Stimulated activated CD4-positive, alpha-beta T cell treated with anti-CD3 and anti-CD28 coated beads, Interleukin-4, amount 100 ng/mL, for 1 hour (primary cell): ENCODE measurements around the gene ZNF621.

Experiments
- DNase-seq: peaks from one replicate; pipeline ENCODE4 v3.0.0-alpha.2; 2020

The ZNF621 gene

GRCh38 chr3:40524568-40525285 is at the start of gene ZNF621:
ZNF621 (plus strand) TSS chr3:40524960; CDS start chr3:40525841, 881 bp downstream.
- DNase-seq, result peak; percentile 83

GRCh38 chr3:40476478-40477470 is 48.0 kb upstream of the ZNF621 start, which contains the start of gene ZNF619:
ZNF619 (plus strand) TSS chr3:40477122; CDS start chr3:40477980, 858 bp downstream.
- DNase-seq, result peak; percentile 54

DNA sequence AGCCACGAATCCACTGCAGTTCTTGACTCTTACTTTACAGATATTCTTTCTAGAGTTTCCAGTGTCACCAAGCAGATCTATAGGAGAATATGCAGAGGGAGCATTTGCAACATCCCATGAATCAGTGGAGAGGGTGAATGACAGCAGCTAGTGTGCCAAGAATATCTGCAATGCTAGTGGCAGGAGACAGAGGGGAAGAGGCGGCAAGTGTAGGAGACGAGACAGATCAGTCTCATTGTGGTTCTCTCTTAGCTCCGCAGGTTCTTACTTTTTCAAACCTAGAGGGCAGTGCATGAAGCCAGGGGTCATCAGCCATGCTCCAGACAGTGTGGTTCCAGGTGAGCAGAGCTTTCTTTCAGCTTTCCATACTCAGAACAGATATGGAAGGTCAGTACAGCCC is 47.1 kb upstream of the ZNF621 start:
- DNase-seq, result no peak

- DNase-seq, result no peak
These were observed 37.6 kb upstream of the ZNF621 start for GRCh38 chr3:40487172-40487571.

- no peak for DNase-seq
These were observed 33.8 kb upstream of the ZNF621 start for GRCh38 chr3:40490916-40491315.

DNA sequence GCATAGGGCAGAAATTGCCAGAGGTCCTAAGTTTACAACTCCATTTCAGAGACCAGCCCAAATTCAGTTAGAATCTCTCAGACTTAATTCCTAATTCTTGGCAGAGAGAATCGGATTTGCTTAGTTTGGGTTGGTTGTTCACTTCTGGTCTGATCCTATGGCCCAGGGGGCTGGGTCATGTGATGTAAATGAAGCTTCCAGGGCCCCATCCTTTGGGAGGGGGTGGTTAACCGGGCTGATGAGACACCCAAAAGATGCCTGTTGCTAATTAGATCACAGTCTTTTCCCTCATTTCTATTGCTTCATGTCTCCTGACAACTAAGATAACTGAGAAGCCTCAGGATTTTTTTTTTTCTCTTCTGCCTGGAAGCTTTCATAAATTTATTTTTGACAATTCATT is 30.1 kb upstream of the ZNF621 start:
- no peak for DNase-seq

GRCh38 chr3:40497288-40497687 is 27.5 kb upstream of the ZNF621 start:
- no peak for DNase-seq

DNA sequence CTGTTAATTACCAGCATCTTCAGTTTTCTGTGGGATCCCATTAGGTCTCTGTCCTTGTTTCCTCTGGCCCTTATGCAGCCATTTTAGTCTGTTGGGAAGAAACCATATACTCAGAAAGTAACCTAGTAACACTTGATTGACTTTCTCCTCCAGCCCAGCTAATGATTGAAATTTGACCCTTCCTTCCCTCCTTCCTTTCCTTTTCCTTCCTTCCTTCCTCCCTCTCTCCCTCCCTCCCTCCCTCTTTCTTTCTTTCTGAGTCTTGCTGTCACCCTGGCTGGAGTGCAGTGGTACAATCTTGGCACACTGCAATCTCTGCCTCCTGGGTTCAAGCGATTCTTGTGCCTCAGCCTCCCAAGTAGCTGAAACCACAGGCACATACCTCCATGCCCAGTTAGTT is 24.8 kb upstream of the ZNF621 start:
- DNase-seq, result no peak

- DNase-seq, result no peak
These were observed 22.7 kb upstream of the ZNF621 start for GRCh38 chr3:40502034-40502433.

DNA sequence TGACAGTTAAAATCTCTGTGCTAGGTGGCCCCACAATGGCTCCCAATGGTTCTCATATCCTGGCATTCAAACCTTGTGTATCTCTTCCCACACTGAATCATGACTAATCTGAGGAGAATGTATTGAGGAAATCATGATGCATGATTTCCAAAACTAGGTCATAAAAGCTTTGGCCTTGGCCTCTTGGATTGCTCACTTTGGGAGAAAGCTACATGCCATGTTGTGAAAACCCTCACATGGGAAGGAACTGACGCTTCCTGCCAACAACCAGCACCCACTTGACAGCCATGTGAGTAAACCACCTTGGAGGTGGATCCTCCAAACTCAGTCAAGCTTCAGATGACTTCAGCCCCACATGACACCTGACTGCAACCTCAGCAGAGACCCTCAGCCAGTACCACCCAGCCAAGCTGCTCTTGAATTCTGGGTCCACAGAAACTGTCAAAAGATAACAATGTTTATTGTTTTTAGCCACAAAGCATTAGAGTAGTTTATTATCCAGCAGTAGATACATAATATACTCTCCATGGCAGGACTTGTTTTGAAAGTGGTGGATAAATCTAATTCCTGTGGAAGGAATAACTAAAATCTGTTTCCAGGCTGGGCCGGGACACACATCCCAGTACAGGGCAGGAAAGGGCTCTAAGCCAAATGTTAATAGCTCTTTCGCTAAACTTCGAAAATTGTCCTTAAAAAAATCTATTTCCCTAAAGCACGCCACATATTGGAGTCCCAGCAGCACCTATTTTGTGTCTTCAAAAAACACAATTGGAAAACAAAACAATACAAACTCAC is 19.9 kb upstream of the ZNF621 start:
- no peak for DNase-seq

- peak; percentile 50 for DNase-seq
These were observed 18.9 kb upstream of the ZNF621 start, which contains the start of gene ZNF620 for GRCh38 chr3:40505599-40506462. ZNF620 (plus strand) TSS chr3:40506039; CDS start chr3:40506353, 314 bp downstream.

DNA sequence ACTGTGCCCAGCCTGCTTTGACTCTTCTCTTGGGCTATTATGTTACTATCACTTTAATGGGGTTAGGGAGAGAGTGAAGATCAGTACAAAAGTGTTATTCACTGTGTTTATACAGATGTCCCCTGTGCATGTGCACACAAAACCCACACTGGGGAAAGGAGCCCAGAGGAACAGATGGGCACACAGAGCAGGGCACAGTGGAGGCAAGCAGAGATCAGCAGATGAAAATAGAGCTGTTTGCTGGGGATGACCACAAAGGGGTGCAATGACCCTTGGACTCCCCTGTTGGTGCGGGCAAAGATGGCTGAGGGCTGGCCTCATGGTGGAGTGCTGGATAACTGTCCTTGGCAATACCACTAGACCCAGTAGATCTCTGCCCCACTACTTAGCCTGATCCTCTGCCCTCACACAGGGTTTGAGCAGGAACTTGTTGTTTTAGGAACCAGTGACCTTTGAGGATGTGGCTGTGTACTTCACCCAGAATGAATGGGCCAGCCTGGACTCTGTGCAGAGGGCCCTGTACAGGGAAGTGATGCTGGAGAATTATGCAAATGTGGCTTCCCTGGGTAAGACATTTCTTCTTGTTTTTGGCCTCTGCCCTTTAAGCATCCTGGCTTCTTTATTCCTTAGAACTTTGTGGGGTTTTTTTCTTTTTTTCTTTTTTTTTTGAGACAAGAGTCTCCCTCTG is 13.6 kb upstream of the ZNF621 start:
- no peak for DNase-seq

DNA sequence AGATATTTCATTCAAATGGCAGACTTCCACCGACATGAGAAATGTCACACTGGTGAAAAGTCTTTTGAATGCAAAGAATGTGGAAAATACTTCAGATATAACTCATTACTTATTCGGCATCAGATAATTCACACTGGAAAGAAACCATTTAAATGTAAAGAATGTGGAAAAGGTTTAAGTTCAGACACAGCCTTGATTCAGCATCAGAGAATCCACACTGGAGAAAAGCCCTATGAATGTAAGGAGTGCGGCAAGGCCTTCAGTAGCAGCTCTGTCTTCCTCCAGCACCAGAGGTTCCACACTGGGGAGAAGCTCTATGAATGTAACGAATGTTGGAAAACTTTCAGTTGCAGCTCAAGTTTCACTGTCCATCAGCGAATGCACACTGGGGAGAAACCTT is 8.6 kb upstream of the ZNF621 start:
- DNase-seq, result no peak

GRCh38 chr3:40518067-40518466 is 6.7 kb upstream of the ZNF621 start:
- DNase-seq, result no peak

DNA sequence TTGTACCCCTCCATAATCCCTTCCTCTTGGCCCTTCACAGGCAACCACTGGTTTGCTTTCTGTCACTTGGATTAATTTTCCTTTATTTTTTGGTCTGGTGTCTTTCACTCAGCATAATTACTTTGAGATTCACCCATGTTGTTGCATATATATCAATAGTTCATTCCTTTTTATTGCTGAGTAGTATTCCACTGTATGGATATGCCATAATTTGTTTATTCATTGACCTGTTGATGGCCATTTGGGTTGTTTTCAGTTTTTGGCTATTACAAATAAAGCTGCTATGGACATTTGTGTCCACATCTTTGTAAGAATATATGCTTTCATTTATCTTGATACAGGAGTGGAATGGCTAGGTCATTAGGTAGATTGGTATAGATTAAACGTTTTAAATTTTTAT is 5.9 kb upstream of the ZNF621 start:
- no peak for DNase-seq

DNA sequence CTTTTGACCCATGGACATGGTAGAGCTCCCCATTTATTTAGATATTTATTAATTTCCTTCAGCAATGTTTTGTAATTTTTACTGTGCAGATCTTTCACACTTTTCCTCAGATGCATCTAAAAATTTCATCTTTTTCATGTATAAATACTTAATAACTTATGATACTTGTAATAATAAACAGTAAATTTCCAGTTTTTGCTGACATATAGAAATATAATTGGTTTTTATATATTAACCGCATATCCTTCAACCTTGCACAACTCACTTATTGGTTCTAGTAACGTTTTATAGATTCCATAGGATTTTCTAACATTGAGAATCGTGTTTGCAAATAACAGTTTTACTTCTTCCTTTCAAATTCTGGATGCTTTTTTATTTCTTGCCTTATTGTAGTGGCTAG is 3.5 kb upstream of the ZNF621 start:
- DNase-seq, result no peak

DNA sequence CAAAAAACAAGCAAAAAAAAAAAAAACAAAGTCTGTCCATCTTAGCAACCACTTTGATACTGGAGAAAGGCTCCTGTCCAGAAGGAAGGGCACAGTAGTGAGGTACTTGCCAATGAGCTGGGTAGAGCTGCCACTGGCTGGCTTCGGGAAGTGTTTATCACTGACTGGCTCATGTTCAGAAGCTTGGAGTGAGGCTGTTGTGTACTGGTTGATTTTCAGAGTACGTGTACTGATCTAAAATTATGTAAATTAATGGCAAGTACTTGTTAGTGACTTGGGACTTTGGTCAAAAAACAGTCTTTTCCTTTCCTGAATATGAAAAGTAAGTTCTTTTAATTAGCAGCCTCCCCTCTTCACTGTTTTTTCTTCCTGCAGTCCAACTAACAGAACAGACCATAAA is 979 bp upstream of the ZNF621 start:
- DNase-seq, result no peak

DNA sequence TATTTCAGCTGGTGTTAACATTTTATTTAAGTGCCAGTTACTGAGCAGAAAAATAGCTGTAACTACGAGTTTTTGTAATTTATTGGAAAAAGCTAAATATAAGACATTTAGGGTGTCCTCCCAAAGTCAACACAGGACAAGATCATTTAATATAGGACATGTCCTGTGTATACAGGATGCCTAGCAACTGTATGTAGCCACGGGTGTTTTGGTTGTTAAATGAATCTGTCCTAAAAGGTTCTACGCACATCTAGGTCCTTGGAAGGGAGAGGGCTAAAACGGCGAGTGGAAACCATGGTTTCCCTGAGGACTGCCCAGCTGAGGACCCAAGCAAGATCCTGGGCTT is 565 bp upstream of the ZNF621 start:
- DNase-seq, result no peak

GRCh38 chr3:40528426-40528825 is 3.7 kb downstream of the ZNF621 start:
- no peak for DNase-seq

DNA sequence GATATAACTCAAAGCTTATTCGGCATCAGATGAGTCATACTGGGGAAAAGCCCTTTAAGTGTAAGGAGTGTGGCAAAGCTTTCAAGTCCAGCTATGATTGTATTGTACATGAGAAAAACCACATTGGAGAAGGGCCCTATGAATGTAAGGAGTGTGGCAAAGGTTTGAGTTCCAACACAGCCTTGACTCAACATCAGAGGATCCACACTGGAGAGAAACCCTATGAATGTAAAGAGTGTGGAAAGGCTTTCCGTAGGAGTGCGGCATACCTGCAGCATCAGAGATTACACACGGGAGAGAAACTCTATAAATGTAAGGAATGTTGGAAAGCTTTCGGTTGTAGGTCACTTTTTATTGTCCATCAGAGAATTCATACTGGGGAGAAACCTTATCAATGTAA is 7.5 kb downstream of the ZNF621 start:
- DNase-seq, result no peak

DNA sequence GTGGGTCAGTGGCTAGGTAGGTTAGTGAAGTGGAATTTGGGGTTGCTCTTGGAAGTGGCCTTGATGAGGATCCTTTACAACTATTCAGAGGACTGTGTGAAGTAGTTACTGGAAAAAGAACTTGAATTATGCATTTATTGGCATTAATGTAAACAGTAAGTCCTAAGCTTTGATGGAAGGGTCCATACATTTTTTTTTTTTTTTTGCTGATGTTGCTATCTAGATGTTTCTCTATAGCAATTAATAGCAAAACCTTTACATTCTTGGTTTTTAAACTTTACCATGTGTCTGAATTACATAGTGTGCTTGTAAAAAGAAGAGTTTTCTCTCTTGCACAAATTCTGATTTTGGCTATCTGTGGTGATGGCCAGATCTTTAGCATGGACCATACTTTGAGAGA is 9.5 kb downstream of the ZNF621 start:
- no peak for DNase-seq
